AG04449 (cell line): ENCODE results near the gene ROCK2.

ENCODE experiments used
- CTCF ChIA-PET: fragments of 350-600 bp; formaldehyde crosslinking; extraction: SDS; loops from one replicate; lab custom pipeline; 2021; ENCODE audit warnings: antibody characterized with exemption; lab: Yijun Ruan, JAX
- POLR2A ChIA-PET: fragments of 400-600, 350-600 bp; formaldehyde crosslinking; extraction: SDS; loops from one replicate; lab custom pipeline; 2020; ENCODE audit warnings: antibody characterized with exemption, inconsistent platforms; lab: Yijun Ruan, JAX
- DNase-seq: peaks from one replicate; pipeline ENCODE4 v3.0.0-alpha.2; 2010; ENCODE audit warnings: low read depth, low spot score
- H3K4me3 ChIP-seq: 2 replicates; pipeline ENCODE4 v1.5.1; 2011; ENCODE audit warnings: low read depth, mild to moderate bottlenecking, control low read depth, low read length
- CTCF ChIP-seq: IDR thresholded peaks from one replicate; pipeline ENCODE4 v1.5.1; 2011; ENCODE audit warnings: mild to moderate bottlenecking, moderate library complexity, low read length, control low read depth, inconsistent platforms; ENCODE audit not compliant: insufficient read depth; ENCODE audit errors: missing control alignments

The ROCK2 gene

GRCh38 chr2:11131166-11131920 is 213.1 kb downstream of the ROCK2 start:
- CTCF ChIA-PET = interaction anchor here (0.6 to 8.6 kb wide), 36 partner anchors 8 to 1873 kb away, joined by 3 to 209 read pairs (median 10); partner anchors contain the start of genes E2F6, PDIA6 and SLC66A3
- no peak for DNase-seq
- POLR2A ChIA-PET = interaction anchor here (1.7 kb wide), 1 partner anchor 23 kb away, joined by 8 read pairs; the partner anchor contains the start of gene SLC66A3
- no peak overlapping the region for H3K4me3 ChIP-seq
- TF ChIP-seq CTCF = no peak
